ENCODE results near the gene PTGES2. TPM values are rescaled to one million over a fixed set of nuclear protein-coding genes. Genes with fewer than 3 reads are reported as not detected.

PTGES2 gene
- total and polyA plus RNA-seq, 2 of the 13 experiments (the other 11 are each of a cell fraction or from before 2014, with no cell fraction given) = 63.7 to 79.8 TPM

DNA sequence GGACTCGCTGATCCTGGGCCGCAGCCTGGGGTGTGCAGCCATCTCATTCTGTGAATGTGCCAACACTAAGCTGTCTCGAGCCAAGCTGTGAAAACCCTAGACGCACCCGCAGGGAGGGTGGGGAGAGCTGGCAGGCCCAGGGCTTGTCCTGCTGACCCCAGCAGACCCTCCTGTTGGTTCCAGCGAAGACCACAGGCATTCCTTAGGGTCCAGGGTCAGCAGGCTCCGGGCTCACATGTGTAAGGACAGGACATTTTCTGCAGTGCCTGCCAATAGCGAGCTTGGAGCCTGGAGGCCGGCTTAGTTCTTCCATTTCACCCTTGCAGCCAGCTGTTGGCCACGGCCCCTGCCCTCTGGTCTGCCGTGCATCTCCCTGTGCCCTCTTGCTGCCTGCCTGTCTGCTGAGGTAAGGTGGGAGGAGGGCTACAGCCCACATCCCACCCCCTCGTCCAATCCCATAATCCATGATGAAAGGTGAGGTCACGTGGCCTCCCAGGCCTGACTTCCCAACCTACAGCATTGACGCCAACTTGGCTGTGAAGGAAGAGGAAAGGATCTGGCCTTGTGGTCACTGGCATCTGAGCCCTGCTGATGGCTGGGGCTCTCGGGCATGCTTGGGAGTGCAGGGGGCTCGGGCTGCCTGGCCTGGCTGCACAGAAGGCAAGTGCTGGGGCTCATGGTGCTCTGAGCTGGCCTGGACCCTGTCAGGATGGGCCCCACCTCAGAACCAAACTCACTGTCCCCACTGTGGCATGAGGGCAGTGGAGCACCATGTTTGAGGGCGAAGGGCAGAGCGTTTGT lies 19.9 kb downstream of the PTGES2 start (continued):
- TF ChIP-seq, protein P1, sequence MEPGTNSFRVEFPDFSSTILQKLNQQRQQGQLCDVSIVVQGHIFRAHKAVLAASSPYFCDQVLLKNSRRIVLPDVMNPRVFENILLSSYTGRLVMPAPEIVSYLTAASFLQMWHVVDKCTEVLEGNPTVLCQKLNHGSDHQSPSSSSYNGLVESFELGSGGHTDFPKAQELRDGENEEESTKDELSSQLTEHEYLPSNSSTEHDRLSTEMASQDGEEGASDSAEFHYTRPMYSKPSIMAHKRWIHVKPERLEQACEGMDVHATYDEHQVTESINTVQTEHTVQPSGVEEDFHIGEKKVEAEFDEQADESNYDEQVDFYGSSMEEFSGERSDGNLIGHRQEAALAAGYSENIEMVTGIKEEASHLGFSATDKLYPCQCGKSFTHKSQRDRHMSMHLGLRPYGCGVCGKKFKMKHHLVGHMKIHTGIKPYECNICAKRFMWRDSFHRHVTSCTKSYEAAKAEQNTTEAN (CRISPR knock-in tag; conservative IDR thresholded peaks at IDR 0.05) = no peak
- TF ChIP-seq CCDC6 (CRISPR knock-in tag; IDR thresholded peaks at IDR 0.05) (no peak), ZNF891 (CRISPR knock-in tag; IDR thresholded peaks at IDR 0.05) (no peak), SIN3A (IDR thresholded peaks at IDR 0.05; ENCODE audit: borderline replicate concordance, low read depth, low read length) (no peak), CENPT (CRISPR knock-in tag; IDR thresholded peaks at IDR 0.05; ENCODE audit: low read depth) (no peak), ZNF343 (CRISPR knock-in tag; IDR thresholded peaks at IDR 0.05) (no peak), CREB1 (IDR thresholded peaks at IDR 0.05) (no peak), CREB1 (CRISPR knock-in tag; IDR thresholded peaks at IDR 0.05) (no peak)
- TF ChIP-seq, protein P2, sequence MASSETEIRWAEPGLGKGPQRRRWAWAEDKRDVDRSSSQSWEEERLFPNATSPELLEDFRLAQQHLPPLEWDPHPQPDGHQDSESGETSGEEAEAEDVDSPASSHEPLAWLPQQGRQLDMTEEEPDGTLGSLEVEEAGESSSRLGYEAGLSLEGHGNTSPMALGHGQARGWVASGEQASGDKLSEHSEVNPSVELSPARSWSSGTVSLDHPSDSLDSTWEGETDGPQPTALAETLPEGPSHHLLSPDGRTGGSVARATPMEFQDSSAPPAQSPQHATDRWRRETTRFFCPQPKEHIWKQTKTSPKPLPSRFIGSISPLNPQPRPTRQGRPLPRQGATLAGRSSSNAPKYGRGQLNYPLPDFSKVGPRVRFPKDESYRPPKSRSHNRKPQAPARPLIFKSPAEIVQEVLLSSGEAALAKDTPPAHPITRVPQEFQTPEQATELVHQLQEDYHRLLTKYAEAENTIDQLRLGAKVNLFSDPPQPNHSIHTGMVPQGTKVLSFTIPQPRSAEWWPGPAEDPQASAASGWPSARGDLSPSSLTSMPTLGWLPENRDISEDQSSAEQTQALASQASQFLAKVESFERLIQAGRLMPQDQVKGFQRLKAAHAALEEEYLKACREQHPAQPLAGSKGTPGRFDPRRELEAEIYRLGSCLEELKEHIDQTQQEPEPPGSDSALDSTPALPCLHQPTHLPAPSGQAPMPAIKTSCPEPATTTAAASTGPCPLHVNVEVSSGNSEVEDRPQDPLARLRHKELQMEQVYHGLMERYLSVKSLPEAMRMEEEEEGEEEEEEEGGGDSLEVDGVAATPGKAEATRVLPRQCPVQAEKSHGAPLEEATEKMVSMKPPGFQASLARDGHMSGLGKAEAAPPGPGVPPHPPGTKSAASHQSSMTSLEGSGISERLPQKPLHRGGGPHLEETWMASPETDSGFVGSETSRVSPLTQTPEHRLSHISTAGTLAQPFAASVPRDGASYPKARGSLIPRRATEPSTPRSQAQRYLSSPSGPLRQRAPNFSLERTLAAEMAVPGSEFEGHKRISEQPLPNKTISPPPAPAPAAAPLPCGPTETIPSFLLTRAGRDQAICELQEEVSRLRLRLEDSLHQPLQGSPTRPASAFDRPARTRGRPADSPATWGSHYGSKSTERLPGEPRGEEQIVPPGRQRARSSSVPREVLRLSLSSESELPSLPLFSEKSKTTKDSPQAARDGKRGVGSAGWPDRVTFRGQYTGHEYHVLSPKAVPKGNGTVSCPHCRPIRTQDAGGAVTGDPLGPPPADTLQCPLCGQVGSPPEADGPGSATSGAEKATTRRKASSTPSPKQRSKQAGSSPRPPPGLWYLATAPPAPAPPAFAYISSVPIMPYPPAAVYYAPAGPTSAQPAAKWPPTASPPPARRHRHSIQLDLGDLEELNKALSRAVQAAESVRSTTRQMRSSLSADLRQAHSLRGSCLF (CRISPR knock-in tag; IDR thresholded peaks at IDR 0.05; ENCODE audit: borderline replicate concordance) = no peak
